Heart left ventricle (tissue), 16 donors: Measurements from ENCODE around the gene MBD3. TPM values are rescaled to one million over a fixed set of nuclear protein-coding genes. Genes with fewer than 3 reads are reported as not detected.

Source experiments
- ATAC-seq, 4 donors: fragments of 200-7000 bp; cut with Tn5 transposase; one replicate each; pipeline ENCODE4 v1.9.1; 2020 to 2022; ENCODE audit warnings: moderate library complexity in 4 of 4, mild to moderate bottlenecking in 3 of 4, moderate number of reproducible peaks in 1 of 4
- DNase-seq, 5 donors: peaks; one replicate each; pipeline ENCODE4 v3.0.0-alpha.2; 2020
- H3K27ac ChIP-seq, 12 donors: fragments of 200-600 bp; sonication (generic) in 4 of 12; one replicate each; pipeline versions ENCODE4 v1.5.0 to v1.8.0; 2016 to 2022; ENCODE audit warnings: mild to moderate bottlenecking in 2 of 12
- H3K27me3 ChIP-seq, 9 donors: fragments of 200-600 bp; sonication (generic) in 2 of 9; one replicate each; pipeline versions ENCODE4 v1.5.1 to v1.8.0; 2016 to 2022; ENCODE audit warnings: mild to moderate bottlenecking in 3 of 9
- H3K36me3 ChIP-seq, 9 donors: fragments of 200-600 bp; sonication (generic) in 2 of 9; one replicate each; pipeline versions ENCODE4 v1.5.0 to v1.8.0; 2018 to 2022; ENCODE audit warnings: mild to moderate bottlenecking in 2 of 9
- H3K4me1 ChIP-seq, 12 donors: fragments of 200-600 bp; sonication (generic) in 4 of 12; one replicate each; pipeline versions ENCODE4 v1.5.0 to v1.8.0; 2016 to 2022; ENCODE audit warnings: mild to moderate bottlenecking in 3 of 12
- H3K4me3 ChIP-seq, 12 donors: fragments of 200-600 bp; sonication (generic) in 4 of 12; one replicate each; pipeline versions ENCODE4 v1.5.0 to v1.8.0; 2017 to 2022; ENCODE audit warnings: mild to moderate bottlenecking in 9 of 12, moderate library complexity in 4 of 12
- H3K9me3 ChIP-seq, 12 donors: fragments of 200-600 bp; sonication (generic) in 4 of 12; one replicate each; pipeline versions ENCODE4 v1.5.0 to v1.8.0; 2016 to 2022; ENCODE audit warnings: mild to moderate bottlenecking in 1 of 12
- POLR2A ChIP-seq, 2 donors: fragments of 450-650 bp; IDR thresholded peaks; one replicate each; pipeline ENCODE4 v1.6.1; 2017; ENCODE audit warnings: antibody characterized with exemption in 2 of 2, mild to moderate bottlenecking in 2 of 2, moderate library complexity in 2 of 2
- WGBS, 4 donors: extraction: QIAGEN DNeasy Blood & Tissue Kit in 2 of 4; methylation state at CpG; one replicate each; pipeline versions ENCODE4 v1.1.5 to v1.1.7; 2013 to 2018; 5-methylcytosine and 5-hydroxymethylcytosine counted together
- intact Hi-C, 10 donors: fragments of 100-400 bp; cut with DNase I; formaldehyde crosslinking; loops; one replicate each; pipeline versions ENCODE4 v1.11.1 to v1.14.2; 2022
- polyA plus RNA-seq, 2 donors: library from polyadenylated mRNA; stranded (reverse); fragments of 200-250 nt; gene quantifications; one replicate each; pipeline ENCODE4 v1.2.3, GENCODE V29; 2013
- total RNA-seq, 9 donors: library from RNA; depleted of rRNA in 2 of 9; stranded (reverse); fragments of >200 nt in 2 of 9; fragmentation: NEBNext Ultra II Directional in 3 of 9; extraction: Animal tissue kit (Norgen Biotek cat#: 25700) in 3 of 9; gene quantifications; one replicate each; pipeline versions ENCODE4 v1.1.0 to v1.2.4, GENCODE V29; 2016 to 2023
- TF ChIP-seq, protein P1 (sequence below), 12 donors: fragments of 200-600 bp; sonication (generic) in 4 of 12; IDR thresholded peaks; one replicate each; pipeline versions ENCODE4 v1.5.0 to v1.8.0; 2018 to 2022; ENCODE audit warnings: antibody characterized with exemption in 12 of 12, mild to moderate bottlenecking in 5 of 12
- donor health status: ischemic (EF 13 %, LVEDD 7.1; RV severe dilation, severe dysfunction).
- donor health status: healthy with polysubstance abuse.
- donor health status: DM: no; HTN: yes; CAD: no.
- donor health status: DM: no; HTN: no; CAD: no.
- donor health status: ischemic (EF 25% LVEDD 6.9; RV normal size, moderate dysfunction).
- donor health status: ischemic (EF 25% LVEDD 5.7; RV mildly dilated, moderate dysfunction).
- donor health status: healthy.
- donor health status: DM: yes; HTN: yes; CAD: no.
- donor health status: ischemic (EF 35%, LVEDD 5.7; RV mildly dilated, moderate dysfunction).
- donor health status: nonischemic (EF 11% LVEDD 7.7; RV severe dilation, severe dysfunction).
- donor health status: DM: yes; HTN: yes; CAD: no.
- donor health status: PGD.
- donor health status: ischemic (EF 29% LVEDD 5.4; RV normal size, mild dysfunction).
- donor health status: nonischemic (EF 23%, LVEDD 6.1; RV moderate dilation, normal function).

Gene MBD3
- total and polyA plus RNA-seq, 11 donors = 38.6 to 146 (median 72.8) TPM

DNA sequence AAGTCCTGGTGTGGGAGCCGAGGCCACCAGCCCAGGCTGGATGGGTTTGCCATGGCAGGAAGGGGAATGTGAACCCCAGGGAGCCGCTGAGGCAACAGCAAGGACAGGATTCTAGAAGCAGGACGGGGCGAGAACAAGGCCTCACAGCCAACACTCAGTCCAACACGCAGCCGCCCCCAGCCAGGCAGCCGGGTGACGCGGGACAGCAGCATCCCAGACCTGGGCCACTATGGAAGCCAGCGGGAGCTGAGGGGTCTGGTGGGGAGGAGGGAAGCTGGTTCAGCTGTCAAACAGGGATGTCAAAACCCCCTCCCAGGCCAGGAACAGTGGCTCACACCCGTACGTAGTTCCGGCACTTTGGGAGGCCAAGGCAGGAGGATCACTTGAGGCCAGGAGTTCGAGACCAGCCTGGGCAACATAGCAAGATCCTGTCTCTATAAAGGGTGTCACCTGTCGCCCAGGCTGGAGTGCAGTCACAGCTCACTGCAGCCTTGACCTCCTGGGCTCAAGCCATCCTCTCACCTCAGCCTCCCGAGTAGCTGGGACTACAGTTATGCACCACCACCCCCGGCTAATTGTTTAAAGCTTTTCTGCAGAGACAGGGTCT, 31.3 kb downstream of the MBD3 start:
- H3K27ac ChIP-seq = no peak overlapping the region
- WGBS, 4 donors = 80 to 91% (median 87%) methylated on average over 17 of the region's 17 CpGs
- DNase-seq (no peak), ATAC-seq (no peak)
- no peaks in the 10 kb centered on the region for H3K27me3 ChIP-seq
- intact Hi-C loops = no loop called here
- no peak overlapping the region for H3K4me3 ChIP-seq
- TF ChIP-seq POLR2A (IDR thresholded peaks at IDR 0.05) = no peak
- TF ChIP-seq, protein P1, sequence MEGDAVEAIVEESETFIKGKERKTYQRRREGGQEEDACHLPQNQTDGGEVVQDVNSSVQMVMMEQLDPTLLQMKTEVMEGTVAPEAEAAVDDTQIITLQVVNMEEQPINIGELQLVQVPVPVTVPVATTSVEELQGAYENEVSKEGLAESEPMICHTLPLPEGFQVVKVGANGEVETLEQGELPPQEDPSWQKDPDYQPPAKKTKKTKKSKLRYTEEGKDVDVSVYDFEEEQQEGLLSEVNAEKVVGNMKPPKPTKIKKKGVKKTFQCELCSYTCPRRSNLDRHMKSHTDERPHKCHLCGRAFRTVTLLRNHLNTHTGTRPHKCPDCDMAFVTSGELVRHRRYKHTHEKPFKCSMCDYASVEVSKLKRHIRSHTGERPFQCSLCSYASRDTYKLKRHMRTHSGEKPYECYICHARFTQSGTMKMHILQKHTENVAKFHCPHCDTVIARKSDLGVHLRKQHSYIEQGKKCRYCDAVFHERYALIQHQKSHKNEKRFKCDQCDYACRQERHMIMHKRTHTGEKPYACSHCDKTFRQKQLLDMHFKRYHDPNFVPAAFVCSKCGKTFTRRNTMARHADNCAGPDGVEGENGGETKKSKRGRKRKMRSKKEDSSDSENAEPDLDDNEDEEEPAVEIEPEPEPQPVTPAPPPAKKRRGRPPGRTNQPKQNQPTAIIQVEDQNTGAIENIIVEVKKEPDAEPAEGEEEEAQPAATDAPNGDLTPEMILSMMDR (IDR thresholded peaks at IDR 0.05) = no peak
- H3K4me1 ChIP-seq = peaks cover 0 to 22% (median 4%) of the 10 kb centered on the region in 12 donors
- H3K36me3 ChIP-seq = peaks cover 0 to 5% (median 0%) of the 10 kb centered on the region in 9 donors
- no peaks in the 10 kb centered on the region for H3K9me3 ChIP-seq

DNA sequence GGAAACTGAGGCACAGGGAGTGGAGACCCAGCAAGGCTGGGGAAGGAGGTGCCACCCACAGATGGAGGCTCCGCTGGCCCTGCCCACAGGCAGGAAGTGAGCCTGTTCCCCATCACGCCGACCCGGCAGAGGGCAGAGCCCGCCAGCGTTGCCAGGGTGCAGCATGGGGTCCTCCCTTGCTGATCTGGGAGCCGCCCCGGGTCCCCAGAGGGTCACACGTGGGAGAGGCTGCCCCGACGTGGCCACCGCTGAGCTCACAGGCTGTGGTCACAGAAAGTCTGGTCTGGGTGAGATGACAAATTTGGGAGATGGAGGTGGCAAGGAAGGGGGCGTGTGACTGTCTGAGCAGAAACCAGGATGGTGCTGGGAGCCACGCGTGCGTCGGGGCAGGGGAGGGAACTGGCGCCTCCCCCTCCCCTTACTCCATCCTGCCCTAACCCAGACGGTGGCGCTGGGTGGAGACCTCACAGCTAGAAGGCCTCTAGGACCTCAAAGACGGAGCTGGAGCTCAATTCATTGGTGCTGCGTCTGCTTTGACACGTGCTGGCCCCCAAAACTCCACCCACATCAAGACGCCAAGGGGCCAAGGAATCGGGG, 32.3 kb downstream of the MBD3 start:
- ATAC-seq (no peak), DNase-seq (no peak)
- H3K36me3 ChIP-seq = peaks cover 0 to 13% (median 0%) of the 10 kb centered on the region in 9 donors
- 63 to 71% (median 66%) methylated on average over 24 to 25 of the region's 25 CpGs for WGBS, 4 donors
- intact Hi-C loops = no loop called here
- H3K27me3 ChIP-seq = no peaks in the 10 kb centered on the region
- H3K4me3 ChIP-seq = no peak overlapping the region
- H3K27ac ChIP-seq = no peak overlapping the region
- H3K9me3 ChIP-seq = no peaks in the 10 kb centered on the region
- peaks cover 0 to 13% (median 0%) of the 10 kb centered on the region in 12 donors for H3K4me1 ChIP-seq
- TF ChIP-seq, protein P1 (IDR thresholded peaks at IDR 0.05) = no peak
- TF ChIP-seq POLR2A (IDR thresholded peaks at IDR 0.05) = no peak

DNA sequence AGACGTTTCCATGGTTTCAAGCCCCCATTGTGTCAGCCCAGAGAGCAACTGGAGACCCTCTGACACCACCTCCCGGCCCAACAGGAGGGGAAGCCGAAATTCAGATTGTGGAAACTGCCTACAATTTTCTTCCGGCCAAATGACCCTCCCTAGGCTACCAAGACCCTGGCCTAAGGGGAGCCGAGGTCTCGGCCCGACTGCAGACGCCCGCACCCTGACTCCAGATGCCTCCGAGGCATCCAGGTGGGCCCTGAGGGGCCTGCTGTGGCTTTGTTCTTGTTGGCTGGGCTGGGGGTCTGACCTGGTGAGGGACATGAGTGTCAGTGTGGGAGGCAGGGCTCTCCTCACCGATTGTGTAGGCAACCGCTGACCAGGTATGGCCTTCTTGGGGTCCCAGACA, 34.1 kb downstream of the MBD3 start:
- ATAC-seq (no peak), DNase-seq (no peak)
- TF ChIP-seq, protein P1 (IDR thresholded peaks at IDR 0.05) = no peak
- TF ChIP-seq POLR2A (IDR thresholded peaks at IDR 0.05) = no peak
- Histone ChIP-seq H3K27me3 (no peaks in the 10 kb centered on the region), H3K4me1 (peaks cover 0 to 13% (median 0%) of the 10 kb centered on the region in 12 donors), H3K27ac (no peak overlapping the region), H3K4me3 (no peak overlapping the region), H3K9me3 (no peaks in the 10 kb centered on the region), H3K36me3 (peaks cover 0 to 17% (median 0%) of the 10 kb centered on the region in 9 donors)
- intact Hi-C loops = loop anchor here in 1 of 10 donors (10.0 kb wide), 1 partner anchor 266 kb away; no protein-coding TSS in a partner anchor
- 86 to 92% (median 87%) methylated on average over 10 to 12 of the region's 12 CpGs for WGBS, 4 donors

- H3K9me3 ChIP-seq = no peaks in the 10 kb centered on the region
- H3K36me3 ChIP-seq = peaks cover 0 to 17% (median 0%) of the 10 kb centered on the region in 9 donors
- DNase-seq (no peak), ATAC-seq (no peak)
- WGBS, 4 donors = 96 to 97% (median 96%) methylated on average over 64 to 66 of the region's 66 CpGs
- H3K4me3 ChIP-seq = no peak overlapping the region
- no peak overlapping the region for H3K27ac ChIP-seq
- no peaks in the 10 kb centered on the region for H3K27me3 ChIP-seq
- H3K4me1 ChIP-seq = peaks cover 0 to 13% (median 0%) of the 10 kb centered on the region in 12 donors
- TF ChIP-seq POLR2A (IDR thresholded peaks at IDR 0.05) = no peak
- intact Hi-C loops = loop anchor here in 1 of 10 donors (10.0 kb wide), 1 partner anchor 268 kb away; no protein-coding TSS in a partner anchor
Measured at GRCh38 chr19:1556390-1557070, 36.1 kb downstream of the MBD3 start.
